NCI-H2171 (cell line): ENCODE results near the gene CCDC184.
A peak's percentile ranks its signal among the peaks of the same experiment; 100 is the strongest.
"Not testable (repeated sequence)": the region's sequence is repeated elsewhere in the genome, so short reads cannot be mapped to it uniquely, and the experiment has no call there.

Source experiments
- DNase-seq: peaks from one replicate; lab custom pipeline; 2025; lab: John Stamatoyannopoulos, UW

Gene CCDC184

DNA sequence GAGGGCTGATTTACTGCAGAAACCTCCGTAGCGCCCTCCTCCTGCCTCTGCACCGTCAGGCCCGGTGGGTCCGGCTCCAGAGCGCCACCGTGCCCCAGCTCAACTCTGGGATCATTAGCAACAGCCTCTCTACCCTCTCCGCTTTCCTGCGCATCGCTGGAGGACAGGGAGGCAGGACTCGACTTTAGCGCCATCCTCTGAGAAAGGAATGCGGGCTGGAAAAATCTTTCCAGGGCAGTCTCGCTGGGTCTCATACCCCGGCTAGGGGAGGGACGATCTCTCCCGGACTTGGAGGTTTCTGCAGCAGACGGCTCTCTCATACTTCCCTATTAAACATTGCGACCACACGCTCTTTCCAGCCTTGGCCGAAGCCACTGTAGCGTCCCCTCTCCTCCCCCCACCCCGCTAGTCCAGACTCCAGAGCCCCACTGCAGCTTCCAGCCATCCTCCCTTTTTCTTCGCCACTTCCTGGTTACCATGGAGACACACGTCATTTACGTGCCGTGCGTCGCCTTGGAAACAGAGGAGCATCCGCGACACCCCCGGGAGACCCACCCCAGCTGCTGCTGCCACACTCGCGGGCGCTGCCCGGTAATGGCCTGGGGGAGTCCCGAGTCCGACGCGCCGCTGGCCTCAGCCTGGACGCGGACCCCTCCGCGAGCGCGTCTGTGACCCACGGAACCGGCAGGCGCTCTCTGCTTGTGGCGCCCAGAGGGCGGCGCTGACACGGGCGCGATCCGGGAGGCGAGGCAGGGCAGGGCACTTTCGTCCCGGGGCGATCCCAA, at the start of gene CCDC184:
Gene CCDC184 (plus strand): TSS at position 554 of the 785 bp plus-strand sequence. CDS start 479 bp downstream, outside the sequence.
- DNase-seq = peak; percentile 90

DNA sequence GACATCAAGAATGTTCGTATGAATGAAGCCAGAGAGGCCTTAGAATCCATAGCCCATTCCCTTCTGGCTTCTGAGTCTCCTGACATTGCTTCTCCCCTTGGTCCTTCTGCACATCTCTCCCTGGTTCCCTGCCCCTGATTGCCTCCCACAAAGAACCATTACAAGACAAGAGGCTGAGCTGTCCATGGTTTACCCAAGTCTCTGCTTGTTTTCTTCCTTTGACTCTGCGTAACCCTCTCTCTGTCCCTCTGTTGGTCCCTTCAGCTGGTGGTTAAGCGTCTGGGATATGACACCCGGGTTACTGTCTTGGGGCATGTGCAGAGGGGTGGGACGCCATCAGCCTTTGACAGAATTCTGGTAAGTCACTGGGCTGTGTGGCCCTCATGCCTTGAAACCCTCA, 48.4 kb upstream of the CCDC184 start:
- no peak for DNase-seq

GRCh38 chr12:48142818-48143674, 40.4 kb upstream of the CCDC184 start:
- no peak for DNase-seq

GRCh38 chr12:48143898-48144297, 39.5 kb upstream of the CCDC184 start:
- no peak for DNase-seq

DNA sequence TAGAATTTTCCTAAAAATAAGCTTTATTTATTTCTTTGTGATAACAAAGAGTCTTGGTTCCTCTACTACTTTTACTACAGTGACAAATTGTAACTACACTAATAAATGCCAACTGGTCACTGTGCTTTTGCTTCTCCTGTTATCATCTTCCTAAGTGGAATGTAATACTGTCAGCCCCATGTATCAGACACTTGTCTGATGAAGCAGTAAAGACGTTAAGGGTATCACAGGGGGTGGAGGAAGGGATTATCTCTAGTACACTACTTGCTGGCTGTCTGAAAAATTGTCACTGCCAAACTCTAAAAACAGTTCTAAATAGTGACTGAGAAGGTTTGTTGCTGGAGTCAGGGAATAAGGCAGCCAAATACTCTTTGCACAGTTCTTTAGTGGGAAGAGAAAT, 37.5 kb upstream of the CCDC184 start:
- no peak for DNase-seq

DNA sequence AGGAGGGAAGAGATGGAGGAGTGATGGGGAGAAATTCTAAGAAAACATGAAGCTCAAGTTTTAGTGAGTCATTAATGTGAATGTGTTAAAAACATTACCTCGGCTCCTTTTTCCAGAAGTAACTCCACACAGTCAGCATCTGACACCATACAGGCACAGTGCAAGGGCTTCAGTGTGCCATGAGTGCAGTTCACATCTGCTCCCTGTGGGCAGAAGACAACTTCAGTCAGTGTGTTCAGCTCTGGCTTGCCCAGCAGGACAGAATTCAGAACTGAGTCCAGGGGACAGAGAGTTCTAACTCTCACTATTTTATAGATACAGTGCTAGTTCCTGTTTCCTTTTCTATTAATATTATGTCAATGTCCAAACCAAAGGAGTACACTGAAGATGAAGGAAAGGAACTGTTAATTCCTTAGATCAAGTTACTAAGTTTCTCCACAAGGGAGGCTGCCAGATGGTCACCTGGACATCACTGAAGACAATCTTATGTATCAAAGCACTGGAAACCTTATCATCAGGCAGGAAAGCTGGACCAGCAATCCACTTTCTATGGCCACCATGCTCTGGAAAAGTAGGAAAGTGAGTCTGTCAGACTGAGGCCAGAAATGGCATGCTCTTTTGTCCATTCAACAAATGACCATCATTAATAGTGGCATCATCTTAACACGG, 32.2 kb upstream of the CCDC184 start:
- no peak for DNase-seq

DNA sequence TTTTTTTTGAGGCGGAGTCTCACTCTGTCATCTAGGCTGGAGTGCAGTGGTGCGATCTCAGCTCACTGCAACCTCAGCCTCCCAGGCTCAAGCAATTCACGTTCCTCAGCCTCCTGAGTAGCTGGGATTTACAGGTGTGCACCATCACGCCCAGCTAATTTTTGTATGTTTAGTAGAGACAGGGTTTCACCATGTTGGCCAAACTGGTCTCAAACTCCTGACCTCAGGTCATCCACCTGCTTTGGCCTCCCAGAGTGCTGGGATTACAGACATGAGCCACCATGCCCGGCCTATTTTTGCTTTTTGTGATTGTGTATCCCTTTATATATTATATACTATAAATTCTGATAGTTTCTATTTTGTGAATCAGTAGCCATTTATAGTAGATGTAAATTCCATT, 27.7 kb upstream of the CCDC184 start:
- not testable (repeated sequence) for DNase-seq

GRCh38 chr12:48156652-48157017, 26.8 kb upstream of the CCDC184 start:
- no peak for DNase-seq

DNA sequence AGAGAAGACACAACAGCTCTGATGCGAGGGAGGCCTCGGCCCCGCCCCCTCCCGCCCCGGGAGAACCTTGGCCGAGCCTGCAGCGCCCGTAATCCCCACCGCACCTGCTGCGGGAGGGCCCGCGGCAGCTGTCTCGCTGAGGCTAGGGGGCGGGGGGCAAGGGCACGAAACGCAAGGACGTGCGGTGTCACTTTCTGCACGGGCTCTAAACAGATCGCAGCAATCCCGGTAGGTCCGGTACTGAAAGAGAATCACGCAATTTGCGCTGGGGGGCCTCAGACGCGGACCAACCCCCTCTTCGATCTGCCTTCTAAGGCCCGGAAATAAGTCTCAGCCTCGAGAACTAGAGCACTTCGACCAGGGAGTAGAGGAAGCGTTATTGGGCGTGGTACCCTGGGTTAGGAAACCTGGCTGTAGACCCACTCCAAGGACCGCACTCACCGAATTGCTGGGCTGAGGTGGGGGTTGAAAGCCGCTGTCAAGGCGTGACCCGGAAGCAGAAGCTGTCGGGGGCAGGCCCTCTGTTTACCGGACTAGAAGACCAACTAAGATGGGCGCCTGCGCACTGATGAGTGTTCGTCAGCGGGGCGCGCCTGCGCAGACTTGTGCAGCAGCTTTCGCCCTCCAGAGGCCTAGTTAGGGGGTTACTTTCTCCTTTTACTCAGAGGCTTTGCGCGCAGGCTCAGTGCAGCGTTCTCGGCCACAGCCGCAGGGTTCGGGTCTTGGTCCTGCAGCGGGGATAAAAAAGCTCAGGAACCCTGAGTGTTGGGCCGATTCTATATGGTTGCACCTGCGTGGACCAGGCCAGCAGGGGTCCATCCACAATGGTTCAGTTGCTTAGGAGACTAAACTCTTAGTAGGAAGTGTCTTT, 26.2 kb upstream of the CCDC184 start, which contains the start of gene ASB8:
Gene ASB8 (minus strand): TSS at position 498 of the 871 bp plus-strand sequence. CDS start 4,019 bp downstream, outside the sequence.
- peak; percentile 94 for DNase-seq

DNA sequence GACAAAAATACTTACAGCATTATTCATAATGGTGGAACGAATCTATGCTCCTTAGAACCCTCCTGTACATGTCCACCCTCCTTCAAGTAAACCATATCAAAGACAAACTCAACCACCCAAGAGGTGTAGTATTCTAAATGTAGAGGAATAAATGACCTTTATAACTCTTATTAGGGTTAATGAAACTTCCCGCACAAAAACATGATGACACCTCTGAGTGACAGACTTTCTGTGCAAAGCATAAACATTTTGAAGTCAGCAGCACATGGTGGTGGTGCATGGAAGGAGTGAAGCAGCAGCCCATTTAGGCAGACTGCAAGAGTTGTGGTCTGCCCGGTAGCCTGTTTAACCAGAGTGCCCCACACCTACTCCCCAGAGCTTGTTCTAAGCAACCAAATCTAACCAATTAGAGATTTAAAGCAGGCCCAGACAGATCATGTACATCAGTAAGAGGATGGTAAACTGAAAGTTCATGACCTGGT, 25.5 kb upstream of the CCDC184 start:
- no peak for DNase-seq

- no peak for DNase-seq
Observed at GRCh38 chr12:48160046-48160445, 23.4 kb upstream of the CCDC184 start.

- no peak for DNase-seq
Observed at GRCh38 chr12:48160807-48161206, 22.6 kb upstream of the CCDC184 start.

DNA sequence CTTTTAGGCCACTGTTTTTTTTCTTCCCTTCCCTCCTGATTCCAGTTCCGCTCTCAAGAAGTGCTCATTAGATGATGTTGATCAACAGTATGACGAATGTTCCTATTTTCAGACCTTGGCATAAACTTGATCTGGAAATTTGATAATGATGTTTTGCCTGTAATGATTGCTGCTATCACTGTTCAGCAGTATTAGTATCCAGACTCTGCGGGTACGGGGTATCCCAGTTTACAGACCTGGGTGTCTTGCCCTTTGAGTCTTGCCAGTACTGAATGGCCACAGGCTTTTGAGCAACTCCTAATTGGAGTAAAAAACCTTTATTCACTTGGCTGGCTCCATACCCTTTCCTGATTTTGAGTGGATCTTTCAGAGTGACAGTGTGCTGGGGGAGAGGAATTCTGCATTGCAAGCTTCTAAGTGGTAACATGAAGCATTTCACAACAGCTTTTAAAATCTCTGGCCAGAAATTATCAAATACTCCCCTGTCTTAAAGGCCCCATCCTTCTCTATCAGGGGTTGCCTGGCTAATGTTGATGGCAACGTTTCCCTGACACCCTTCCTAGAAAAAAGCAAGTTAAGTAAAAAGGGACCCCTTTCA, 20.2 kb upstream of the CCDC184 start:
- DNase-seq = no peak

DNA sequence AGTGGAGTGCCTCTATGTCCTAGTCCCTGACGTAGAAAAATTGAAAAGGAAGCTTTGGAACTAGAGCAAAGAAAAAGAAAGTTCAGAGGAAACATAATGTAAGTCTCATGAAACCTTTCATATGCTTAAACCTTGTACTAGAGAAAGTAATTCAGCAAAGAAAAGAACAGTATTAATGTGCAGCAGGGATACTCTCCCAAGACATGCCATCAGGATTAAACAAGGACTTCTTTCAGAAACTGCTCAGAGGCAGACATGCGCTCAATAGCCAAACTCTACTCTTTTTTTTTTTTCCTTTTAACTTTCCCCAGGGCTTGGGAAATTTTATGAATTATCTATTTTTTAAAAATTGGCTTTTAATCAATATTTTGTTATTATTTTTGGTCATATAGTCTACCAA, 19.0 kb upstream of the CCDC184 start:
- no peak for DNase-seq

DNA sequence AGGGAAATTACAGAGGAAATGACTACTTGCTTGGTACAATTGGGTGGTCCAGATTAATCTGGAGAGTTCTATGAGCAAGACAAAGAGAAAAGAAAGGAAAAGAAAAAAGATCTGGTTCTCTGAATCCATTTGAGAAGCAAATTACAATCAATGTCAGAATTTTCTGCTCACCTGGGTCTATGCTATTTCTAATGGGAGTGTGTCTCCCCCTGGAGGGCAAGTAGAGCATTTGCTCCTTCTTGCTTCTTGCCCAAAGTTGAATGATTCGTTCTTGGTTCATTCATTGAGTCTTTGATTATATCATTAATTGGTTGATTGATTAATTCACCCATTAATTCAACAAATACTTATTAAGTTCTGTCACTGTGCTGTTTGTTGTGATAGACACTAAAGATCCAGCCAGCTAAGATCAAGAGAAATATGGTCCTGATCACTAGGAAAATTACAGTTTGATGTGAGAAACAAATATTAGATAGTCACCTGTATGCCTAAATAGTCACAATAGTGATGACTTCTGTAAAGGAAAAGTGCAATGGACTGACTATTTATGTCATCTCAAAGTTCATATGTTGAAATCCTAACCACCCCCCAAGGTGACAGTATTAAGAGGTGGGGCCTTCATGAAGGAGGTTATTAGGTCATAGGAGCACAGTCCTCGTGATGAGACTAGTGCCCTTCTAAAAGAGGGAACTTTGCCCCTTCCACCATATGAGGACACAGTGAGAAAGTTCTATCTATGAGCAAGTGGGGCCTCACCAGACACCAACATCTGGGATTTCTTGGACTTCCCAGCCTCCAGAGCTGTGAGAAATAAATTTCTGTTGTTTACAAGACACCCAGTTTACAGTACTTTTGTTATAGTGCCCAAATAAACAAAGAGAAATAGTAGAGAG, 18.1 kb upstream of the CCDC184 start:
- no peak for DNase-seq

GRCh38 chr12:48169011-48169410, 14.4 kb upstream of the CCDC184 start:
- DNase-seq = no peak

DNA sequence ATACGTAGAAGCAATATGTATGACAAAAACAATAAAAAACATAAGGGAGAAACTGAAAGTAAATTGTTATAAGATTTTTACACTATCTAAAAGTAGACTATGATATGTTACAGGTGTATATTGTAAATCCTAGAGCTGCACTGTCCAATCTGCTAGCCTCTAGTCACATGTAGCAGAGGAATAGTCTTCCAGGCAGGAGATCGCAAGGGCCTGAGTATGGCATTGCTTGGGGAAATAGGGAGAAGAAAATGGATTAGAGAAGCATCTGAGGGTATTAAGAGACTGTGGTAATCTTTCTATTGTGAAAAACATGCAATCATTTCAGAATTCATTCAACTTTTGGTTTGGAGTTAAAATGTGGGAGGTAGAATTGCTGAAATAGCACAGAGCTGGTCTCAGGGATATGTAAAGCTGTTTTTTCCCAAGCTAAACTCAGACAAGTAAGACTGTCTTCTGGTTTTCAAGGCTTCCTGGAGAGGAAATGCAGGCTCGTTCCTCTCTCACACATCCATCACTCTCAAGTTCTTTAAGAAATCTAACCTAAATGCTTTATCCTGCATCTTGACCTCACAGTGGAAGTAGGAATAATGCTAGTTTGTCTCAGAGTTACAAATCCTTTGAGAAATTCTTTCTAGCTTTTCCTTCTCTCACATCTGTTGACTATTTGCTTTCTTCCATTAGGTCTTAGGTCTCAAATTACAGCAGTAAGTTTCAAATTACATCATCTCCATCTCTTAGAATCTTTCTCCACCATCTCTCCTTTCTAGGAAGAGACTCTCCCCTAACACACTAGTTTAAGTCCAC, 7.6 kb upstream of the CCDC184 start:
- DNase-seq = peak; percentile 27

DNA sequence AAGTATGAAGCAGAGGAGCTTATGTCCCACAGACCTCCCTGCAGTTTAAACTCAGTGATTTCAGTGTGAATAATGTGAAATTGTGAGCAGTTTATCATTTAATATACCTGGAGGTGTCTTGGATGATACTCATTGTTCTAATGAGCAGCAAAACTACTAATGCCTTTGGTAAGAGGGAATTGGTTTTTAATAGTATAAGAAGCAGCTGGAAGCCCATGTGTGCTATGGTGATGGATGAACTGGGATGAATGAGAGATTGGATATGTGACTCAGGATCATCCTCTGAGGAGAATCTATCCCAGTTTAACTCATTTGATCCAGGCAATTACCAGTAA, 7.1 kb upstream of the CCDC184 start:
- no peak for DNase-seq

DNA sequence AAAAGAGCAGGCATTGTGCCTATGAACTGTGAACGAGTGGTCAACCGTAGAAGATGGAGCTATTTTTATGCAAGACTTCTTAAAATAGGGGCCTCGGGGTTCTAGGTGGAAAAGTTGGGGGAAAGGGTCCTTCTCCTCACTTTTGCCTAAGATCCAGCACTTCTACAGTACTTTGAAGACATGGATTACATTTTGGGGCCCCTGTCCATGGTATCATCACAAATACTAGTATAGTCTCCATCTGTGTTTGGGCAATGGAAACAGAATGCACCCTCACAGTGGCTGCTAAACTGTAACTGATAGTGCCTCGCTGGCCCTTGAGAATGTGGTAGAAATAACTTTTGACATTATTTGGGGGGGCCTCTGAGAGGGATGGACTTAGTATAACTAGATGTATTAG, 5.5 kb upstream of the CCDC184 start:
- DNase-seq = no peak
